GM19395 (cell line): Measurements from ENCODE around the gene APH1B.

Source experiments
- ATAC-seq: cut with Tn5 transposase; IDR thresholded peaks from one replicate; pipeline ENCODE4 v1.9.1; 2021; ENCODE audit warnings: mild to moderate bottlenecking, moderate library complexity; ENCODE audit not compliant: unreplicated experiment

Gene APH1B

DNA sequence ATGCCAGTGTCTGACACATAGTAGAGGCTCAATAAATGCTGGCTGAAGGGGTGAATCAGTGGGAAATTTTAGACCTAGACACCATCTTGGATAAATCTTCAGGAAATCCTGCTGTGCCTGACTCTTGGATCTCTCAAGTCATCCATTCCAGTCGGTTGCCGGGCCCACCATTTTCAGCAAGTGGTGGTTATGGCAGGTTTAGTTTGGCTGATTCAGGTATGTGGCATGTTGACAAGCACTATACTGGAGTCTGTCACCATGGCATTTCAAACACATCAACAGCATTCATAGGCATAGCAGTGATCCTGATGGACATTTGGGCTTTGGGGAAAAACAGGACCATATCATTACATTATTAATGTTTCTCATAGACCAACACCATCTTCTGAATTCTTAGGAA is 25.7 kb upstream of the APH1B start:
- ATAC-seq: no peak

DNA sequence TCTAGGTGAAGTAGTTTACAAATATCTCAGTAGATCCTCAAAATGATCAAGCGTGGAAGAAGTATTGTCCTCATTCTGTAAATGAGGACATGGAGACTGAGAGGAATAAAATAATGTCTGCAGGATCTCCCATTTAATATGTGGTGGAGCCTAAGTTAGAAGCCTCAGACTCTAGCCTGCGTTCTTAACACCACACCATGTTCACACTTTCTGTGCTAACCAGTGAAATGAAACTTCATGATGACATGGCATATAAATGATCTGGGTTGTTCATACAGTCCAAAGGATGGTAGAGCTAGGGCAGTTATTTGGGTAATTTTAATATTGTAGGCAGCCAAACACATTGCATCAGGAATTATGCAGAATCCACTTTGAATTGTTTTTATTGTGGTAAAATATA is 25.1 kb upstream of the APH1B start:
- ATAC-seq: no peak

DNA sequence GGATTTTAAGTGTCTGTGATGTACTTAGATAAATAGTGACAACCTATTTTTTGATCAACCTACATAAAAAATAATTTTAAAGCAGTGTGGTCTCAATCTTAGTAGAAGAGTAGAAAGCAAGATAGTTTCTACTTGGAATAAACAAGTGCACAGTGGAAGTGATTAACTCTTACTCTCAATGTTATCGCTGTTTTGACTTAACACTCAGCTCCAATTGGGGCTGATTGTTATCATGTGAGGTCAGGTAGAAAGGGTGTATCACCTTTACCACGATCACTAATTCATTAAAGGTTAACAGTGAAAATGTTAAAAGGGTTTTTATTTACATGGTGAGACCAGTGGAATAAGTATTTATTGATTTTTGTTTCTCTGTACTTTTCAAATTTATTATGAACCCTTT is 22.4 kb upstream of the APH1B start:
- no peak for ATAC-seq

DNA sequence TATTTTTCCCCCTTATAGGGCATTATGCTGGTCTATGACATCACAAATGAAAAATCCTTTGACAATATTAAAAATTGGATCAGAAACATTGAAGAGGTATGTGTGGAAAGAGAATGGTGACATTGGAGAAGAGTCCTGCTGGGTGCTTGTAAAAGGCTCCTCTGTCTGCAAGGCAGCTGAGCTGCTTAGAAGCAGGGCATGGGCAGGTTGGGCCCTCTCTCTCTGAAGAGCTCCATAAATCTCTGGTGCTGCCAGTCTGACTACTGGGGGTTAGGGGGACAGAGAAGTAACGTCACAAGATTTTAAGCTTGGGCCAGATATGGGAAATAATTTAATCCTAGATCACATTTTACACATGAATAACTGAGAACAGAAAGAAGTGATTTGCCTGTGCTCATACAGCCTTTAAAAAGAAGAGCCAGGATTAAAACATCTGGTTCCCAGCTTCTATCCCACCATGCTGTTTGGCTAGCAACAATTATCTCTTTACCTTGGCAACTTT is 21.9 kb upstream of the APH1B start:
- ATAC-seq: no peak

DNA sequence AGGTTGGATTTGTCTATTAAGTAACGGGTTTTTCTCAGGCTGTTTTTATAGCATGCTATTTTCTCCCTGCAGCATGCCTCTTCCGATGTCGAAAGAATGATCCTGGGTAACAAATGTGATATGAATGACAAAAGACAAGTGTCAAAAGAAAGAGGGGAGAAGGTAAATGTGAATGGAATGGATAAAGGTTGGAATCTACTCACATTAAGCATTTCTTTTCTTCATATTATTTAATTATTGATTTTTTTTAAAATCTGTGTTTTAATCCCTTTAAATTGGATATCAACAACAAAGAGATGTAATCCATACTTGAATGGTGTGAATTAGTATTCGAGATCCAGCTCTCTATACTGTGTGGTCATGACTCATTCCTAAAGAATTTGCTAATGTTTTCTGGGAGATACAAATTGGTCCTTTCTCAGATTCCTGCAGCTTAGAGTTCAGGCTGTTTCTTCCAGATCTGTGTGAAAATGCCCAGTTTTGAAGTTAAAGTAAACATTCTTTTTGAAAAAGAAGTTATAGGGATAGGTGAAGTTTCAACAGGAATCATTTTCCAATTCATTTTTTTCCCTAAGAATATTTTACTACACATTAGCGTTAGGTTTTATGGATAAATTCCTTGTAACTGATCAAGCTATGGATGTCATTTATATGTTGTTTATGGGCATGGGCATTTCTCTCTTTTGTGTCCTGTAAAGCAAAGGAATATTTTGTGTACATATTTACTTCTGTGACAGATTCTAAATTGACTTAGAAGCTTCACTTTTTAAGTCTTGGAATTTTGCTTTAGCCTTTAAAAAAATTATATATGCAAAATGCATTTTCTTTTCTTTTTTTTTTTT is 20.8 kb upstream of the APH1B start:
- no peak for ATAC-seq

DNA sequence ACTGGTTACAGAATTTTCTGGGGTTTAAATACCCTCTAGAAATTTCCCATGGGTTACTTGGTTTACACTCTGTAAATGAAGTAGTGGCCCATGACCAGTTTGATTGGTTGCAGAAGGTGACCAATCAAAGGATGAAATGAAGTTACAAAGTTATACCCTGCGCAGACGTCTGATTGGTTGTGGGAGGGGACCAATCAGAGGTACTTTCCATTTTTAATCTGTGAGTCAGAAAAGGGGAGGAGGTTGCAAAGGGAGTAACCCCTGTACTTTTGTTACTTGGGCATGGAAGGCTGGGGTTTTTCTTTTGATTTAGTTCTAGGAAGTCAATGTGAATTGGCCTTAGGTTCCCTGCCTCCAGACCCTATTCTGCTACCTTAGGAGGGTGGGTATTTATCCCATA is 18.7 kb upstream of the APH1B start:
- ATAC-seq: no peak

DNA sequence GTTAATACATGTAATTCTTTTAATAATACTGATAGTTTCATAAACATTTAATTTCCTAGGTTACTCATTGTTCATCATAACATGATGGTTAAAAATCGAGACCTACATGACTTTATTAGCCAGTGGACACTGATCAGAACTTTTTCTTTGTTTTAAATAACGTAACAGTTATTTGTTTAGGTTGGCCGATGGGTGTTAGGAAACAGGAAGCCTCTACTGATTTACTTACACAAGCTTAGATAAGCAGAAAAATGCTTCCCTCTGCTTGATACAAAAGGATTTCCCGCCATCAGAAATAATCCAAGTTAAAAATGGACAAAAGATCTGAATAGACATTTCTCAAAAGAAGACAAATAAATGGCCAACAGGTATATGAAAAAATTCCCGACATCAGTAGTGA is 16.6 kb upstream of the APH1B start:
- ATAC-seq: no peak

DNA sequence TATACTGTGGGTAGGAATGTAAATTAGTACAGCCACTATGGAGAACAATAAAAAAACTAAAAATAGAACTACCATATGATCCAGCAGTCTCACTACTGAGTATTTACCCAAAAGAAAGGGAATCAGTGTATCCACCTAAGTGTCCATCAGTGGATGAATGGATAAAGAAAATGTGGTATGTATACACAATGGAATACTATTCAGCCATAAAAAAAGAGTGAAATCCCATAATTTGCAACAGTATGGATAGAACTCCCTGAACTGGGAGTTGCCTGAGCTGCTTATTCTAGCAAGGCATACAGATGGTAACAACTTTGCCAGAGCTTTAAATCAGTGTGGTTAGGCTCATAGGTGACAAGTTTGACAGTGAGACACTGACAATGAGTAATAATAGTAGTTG is 16.1 kb upstream of the APH1B start:
- ATAC-seq: no peak

DNA sequence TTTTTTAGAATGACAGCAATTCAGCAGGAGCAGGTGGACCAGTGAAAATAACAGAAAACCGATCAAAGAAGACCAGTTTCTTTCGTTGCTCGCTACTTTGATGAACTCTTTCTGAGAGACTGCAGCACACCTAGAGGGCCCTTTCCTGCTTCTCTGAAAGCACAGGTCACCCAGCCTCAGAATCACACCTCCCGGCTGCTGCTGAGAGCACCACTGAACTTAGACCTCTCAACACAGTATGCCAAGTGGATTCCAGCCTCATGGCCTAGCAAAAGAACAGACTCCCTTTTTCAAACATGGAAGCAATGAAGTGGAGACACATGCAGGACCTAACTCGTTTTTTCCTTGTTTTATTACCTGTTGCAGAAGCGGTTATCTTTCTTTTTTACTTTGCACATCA is 13.9 kb upstream of the APH1B start:
- no peak for ATAC-seq

DNA sequence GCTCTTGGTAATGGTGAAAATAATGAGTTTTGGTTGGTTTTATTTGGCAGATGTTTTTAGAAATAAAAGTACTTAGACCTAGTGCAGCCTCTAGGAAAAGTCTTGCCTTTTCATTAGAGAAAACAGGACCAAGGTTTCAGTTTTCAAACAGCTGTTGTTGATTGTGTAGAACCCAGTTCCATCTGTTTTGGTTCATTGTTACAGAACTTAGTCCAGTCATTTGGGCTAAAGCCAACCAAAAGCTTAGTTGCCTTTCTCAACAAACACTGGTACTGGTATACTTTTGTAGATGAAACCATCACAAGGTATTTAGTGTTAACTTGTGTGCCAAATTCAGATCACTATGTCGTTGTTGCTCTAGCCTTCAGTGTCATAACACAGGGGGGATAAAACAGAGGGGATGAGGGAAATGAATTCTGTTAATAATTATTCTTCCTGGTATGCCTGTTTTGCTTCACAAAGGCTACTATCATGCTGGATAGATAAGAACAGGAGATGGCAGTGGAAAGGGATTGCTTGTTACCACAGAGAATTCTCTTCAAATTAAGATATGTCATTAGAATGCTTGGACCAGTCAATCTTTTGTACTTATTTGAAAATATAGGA is 12.6 kb upstream of the APH1B start:
- ATAC-seq: no peak

DNA sequence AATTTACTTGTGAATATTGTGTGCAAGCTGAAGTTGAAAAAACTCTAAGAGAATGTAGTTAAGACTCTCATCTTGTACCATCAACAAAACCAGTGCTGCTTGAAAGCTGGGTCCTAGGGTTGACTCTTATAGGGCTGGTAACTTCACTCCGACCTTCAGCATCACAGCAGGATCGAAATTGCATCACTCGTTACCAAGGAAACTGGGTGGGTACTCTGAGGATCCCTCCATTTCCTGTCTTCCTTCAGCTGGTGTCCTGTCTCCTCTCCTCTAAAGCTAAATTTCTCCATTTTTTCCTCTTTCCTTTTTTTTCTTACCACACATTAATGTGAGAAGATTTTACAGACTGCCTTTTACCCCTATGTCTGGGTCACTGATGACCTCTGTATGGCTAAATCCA is 3.0 kb upstream of the APH1B start:
- ATAC-seq: no peak

DNA sequence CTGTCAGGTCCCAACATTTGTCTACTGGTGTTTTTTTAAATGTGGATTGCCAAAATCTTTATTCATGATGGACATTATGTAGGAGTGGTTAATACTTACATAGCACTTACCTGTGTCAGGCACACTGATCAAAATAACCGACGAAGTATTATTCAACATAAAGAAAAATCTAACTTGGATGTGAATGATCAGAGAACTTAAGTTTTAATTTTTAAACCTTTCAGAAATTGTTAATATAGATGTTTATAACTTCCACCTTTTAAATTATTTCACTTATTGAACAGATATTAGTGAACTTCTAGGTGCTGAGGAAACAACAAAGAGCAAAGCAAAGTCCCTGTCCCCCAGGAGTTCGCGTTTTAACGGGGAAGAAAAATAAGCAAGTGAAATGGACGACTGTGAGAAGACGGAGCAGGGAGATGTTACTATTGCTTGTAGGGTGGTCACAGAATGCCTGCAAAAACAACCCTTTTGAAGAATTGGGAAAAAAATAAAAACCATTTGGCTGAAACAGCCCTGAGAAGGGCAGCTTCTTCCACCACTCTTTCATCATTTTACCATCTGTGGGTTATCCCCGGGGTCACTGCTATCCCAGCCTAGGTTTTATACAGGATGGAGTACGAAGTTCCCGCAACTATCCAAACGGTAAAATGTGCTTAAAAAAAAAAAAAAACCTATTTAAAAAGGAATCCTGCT is 915 bp upstream of the APH1B start:
- no peak for ATAC-seq

DNA sequence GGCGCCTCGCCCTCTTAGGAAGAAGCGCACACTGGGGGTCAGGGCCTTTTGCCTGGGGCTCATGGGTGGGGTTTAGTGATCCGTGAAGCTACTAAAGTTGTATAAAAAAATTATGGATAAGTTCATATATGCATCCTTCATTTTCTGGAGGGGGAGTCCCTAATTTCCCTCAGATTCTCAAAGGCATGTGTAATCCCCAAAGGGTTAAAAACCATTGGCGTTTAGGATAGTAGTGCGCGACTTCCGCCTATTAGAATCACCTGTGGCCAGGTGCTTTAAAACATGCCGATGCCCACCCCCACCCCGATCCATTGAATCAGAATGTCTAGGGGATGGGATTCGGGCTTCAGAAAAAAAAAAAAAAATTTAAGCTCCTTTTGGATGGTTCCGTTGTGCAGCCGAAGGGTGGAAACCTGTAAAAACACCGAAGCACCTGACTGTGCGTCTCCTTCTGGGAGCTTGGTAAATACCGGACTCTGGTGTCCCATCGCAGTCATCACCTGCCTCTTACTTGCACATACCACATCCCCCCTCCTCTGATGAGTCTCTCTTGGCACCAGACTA is 570 bp downstream of the APH1B start:
- ATAC-seq: no peak

DNA sequence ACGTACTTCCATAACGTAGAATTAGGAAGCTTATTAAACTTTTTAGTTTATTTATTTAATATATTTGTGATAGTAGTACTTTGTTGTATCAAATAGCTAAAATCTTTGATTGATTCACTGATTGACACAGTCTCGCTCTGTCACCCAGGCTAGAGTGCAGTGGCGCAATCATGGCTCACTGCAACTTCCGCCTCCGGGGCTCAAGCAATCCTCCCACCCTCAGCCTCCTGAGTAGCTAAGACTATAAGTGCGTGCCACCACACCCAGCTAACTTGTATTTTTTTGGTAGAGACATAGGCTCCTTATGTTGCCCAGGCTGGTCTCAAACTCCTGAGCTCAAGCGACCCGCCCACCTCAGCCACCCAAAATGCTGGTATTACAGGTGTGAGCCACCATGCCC is 5.7 kb downstream of the APH1B start:
- ATAC-seq: no peak

DNA sequence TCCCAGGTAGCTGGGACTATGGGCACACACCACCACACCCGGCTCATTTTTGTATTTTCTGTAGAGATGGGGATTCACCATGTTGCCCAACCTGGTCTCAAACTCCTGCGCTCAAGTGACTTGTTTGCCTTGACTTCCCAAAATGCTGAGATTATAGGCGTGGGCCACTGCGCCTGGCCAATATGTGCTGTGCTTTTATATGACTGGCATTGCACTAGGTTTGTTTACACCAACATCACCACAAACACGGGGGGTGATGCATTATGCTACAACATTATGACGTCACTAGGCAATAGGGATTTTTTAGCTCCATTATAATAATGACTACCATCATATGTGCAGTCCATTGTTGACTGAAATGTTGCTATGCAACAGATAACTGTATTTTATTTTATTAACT is 6.9 kb downstream of the APH1B start:
- no peak for ATAC-seq

DNA sequence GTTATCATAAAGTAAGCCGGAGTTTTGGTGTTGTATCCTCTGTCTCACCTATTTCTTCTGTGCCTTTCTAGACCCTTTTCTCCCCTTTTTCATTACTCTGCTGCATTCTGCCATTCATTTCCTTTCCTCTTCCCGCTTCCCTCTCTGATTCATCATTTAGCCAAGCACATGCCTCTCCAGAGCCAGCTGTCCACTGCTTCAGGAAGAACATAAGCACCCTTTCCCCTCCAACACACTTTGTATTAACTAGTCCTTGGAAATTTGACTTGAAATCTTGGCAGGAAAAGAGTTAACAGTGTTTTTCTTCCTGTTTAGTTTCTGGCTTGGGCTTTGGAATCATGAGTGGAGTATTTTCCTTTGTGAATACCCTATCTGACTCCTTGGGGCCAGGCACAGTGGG is 9.7 kb downstream of the APH1B start:
- ATAC-seq: no peak

DNA sequence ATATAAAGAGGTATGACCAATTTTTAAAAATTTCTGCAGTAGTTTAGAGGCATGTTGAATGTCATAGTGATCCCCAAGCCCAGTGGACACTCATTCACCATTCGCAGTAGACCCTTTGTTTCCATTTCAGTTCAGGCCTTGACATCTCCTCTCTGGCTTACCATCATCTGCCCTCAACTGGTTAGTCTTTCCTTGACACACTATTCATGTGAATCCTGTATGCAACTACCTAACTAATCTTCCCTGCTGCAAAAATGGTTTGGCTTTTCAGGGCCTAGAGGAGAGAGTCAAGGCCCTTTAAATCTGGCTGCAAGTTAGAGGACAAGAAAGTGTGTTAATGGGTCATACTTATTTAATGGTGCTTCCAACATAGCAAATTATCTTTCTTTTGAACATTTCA is 10.9 kb downstream of the APH1B start:
- ATAC-seq: no peak

DNA sequence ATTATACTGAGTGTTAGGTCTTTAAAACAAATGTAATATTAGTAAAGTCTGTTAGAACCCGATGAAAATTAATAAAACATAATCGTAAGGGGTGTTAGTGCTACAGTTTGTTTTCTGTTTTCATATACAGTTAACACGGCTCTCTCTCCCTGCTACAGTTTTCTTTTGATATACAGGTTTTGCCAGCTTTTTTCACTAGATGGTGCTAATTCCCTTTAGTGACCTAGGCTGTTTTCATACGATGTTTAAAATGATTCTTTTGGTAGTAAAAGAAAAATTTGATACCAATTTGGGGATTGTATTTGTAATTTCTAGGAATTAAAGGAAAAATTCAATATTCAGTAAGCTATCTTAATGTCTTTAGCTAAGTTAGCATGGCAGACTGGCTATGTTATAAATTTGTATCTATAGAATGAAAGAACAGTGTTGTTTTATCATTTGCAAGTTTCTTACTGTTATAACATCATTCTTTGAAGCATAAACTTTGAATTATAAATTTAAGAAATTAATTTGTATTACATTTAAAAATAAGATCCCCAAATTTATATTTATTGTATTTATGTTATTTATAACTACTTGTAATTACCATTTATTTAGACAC is 11.5 kb downstream of the APH1B start:
- ATAC-seq: no peak

DNA sequence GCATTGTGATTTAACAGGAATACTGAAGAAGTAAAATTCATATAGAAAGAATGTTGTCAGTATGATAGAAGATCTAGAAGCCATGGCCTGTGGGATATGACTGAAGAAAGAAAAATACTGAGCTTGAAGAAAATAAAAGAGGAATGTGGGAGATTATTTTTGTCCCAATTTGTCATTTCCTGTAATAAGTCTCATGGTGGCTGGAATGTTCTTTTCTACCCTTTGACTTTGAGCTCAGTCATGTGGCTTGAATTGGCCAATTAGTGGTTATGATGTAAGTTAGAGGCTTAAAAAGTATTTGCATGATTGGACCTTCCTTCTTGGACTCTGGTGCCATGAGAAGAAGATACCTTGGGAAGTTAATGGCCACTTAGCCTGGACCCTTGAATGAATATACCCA is 14.1 kb downstream of the APH1B start:
- no peak for ATAC-seq

DNA sequence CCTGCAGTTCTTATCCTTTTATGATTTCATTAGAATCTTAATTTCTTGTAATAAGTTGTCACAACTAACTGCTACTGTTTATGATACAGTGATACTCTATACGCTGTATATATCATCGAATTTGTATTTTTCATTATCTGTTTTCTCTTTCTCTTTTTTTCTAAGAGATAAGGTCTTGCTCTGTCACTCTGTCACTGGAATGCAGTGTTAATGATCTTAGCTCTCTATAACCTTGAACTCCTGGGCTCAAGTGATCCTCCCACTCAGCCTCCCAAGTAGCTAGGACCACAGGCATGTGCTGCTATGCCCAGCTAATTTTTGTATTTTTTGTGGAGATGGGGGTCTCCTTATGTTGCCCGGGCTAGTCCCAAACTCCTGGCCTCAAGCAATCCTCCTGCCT is 14.8 kb downstream of the APH1B start:
- ATAC-seq: no peak

DNA sequence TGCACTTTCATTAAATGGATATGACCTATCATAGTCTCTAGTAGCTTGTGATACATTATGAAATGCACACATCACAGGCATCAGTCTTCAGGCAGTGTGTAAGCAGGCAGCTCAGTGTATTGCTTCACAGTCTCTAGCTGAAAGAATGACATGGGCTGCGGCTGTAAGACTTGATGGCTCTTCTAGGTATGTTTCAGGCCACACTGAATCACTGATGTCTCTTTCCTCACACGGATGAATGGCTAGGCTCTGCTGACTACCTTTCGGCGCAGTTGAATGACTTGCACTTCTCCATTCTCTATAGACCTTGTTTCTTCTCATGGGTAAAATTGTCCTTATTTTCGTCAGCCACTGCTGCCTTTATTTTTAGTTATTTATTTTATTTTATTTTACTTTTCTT is 15.4 kb downstream of the APH1B start:
- ATAC-seq: no peak
